Fibroblast of skin of right biceps (primary cell): ENCODE measurements around the gene COX20.

ENCODE experiments used
- DNase-seq: peaks from one replicate; pipeline ENCODE4 v3.0.0-alpha.2; 2013

The COX20 gene

DNA sequence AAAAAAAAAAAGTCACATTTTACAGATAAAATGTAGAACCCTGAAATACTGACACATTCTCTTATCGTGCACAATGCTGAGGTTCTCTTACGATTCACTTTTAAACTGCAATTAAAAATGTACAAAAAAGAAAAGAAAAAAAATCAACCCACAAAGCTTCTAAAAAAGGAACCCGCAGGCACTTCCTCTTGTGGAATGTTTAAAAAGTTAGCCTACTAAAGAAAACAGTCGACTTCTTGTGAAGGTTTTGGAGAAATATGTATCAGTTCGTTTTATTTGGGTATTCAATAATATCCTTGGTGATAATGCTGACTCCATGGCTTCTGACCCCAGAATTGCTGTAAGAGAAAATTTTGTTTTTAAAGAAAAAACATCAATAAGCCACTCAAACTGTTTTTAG is 18.7 kb downstream of the COX20 start:
- DNase-seq, result no peak

DNA sequence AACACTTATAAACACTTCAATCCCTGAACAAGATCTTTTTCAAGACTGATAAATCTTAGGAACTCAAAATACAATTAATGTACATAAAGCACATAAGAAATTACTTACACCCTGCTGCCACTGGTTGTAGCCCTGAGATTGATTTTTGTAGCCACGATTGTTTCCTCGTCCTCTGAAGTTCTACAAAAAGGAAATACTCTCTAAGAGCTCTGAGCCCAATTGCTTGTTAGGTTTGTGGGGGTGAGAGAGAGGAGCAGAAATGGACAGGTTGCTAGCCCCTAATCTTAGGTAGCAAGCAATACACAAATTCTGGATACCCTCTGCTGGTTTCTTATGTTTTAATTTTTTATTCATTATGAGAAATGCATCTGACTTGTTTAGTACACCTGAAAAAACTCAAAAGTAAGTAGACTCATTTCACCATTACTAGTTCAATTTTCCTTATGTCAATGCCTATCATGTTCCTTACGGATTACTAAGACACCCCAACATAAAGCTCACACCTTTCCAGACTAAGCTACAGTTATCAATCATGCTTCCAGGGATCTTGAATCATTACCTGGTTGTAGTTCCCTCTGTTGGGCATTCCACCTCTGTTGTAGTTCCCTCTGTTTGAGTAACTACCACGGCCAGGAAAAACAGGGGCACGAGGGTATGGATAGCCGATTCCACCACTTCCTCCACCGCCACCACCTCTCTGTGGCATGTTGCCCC is 19.6 kb downstream of the COX20 start:
- DNase-seq, result no peak

DNA sequence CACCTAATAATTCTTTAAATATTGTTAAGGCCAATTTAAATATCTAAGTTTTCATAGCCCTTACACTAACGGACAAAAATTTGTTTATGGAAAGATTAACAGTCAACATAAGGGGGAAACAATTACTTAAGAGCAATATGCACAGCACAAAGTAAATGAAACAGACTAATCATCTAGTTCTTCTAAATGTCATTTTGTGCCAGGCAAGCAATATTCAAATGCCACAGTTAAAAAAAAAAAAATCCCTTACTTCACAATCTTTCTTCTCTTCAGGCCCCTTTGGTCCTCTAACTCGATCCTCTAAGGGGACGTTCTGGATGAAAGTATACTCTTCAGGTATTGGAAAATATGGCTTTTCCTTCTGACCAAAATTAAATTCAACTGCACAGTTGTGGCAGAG is 22.3 kb downstream of the COX20 start:
- no peak for DNase-seq

DNA sequence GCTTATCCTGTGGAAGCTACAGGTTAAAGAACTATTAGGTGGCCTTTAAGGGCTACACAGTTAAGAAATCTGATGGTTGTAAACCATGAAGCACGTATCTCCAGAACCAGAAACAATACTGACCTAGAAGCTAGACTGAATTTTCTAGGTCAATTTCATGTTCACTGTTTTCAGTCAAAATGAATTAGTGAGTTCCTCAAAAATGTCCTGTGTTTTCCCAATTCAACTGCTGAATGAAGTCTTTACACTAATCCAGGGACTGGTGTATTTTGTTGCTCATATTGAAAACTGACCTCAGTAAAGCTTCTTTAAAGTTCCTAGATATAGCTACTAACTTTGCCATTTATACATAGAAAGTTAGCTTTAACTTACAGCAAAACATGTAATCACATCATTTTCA is 22.9 kb downstream of the COX20 start:
- DNase-seq, result no peak

DNA sequence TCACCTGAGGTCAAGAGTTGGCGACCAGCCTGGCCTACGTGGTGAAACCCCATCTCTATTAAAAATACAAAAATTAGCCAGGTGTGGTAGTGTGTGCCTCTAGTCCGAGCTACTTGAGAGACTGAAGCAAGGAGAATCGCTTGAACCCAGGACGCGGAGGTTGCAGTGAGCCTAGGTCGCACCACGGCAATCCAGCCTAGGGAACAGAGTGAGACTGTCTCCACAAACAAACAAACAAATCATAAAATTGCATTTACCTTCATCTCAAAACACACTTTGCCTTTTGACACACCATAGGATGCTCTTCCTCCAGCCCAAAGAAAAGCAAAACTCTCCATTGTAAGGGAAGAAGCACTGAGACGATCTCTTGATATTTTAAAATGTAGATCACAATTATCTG is 24.6 kb downstream of the COX20 start:
- no peak for DNase-seq

DNA sequence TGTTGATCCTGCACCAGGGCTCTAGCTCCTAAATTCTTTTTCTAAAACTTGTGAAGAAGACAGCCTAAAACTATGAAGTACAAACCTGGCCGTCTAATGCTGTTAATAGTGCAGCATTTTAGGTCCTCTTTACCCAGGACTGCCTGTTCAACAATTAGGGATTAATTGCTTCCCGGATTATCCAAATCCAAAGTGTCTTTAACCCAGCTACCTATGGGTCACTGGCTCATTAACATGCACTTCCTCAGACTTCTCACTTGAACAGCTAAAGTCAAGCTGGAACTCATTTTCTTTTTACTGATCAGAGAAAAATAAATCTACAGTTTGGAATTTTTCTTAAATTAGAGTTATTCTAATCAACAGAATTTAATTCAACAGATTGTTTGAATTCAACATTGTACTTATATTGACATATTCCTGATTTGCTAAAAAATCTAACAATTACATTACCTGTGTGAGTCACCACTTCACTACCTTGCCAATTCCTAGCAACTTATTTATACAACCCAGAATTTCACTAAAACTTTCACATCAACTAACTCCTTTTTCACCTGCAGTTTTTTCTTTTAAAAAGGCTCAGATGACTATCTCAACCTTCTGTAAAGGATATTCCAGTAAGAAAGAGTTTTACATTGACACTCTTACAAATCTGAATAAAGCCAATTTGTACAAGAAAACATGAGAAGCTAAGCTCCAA is 25.6 kb downstream of the COX20 start:
- no peak for DNase-seq

DNA sequence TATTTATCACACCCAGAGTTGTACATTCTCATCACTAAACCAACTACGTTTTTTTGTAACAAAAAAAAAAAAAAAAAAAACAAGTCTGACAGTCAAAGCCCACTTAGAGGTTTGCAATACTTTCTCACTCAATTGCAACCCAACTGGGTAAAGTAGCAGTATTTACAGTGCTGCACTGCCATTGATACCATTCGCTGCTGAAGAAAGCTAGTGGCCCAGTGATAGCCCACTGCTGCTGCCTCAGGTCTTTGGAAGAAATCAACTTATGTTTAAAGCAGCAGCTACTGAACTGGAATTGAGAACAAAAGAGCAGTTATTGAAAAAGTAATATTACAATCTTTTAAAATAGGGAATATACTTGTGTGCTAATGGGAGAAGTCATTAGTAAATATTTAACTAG is 26.2 kb downstream of the COX20 start:
- DNase-seq, result no peak

DNA sequence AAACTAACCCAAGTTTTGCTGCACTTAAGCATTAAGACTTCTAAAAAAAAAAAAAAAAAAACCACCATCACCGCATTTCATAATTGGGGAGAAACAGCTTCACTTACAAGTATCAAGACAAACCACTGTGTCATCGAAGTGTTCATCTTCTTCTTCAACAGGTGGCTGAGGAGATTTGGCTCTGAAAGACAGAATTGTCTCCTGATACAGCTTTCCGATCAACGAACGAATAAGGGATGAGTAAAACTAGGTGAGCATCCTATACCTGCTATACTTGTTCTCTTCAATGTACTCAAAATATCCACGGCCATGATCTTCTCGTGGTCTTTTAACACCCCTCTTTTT is 26.9 kb downstream of the COX20 start:
- no peak for DNase-seq

DNA sequence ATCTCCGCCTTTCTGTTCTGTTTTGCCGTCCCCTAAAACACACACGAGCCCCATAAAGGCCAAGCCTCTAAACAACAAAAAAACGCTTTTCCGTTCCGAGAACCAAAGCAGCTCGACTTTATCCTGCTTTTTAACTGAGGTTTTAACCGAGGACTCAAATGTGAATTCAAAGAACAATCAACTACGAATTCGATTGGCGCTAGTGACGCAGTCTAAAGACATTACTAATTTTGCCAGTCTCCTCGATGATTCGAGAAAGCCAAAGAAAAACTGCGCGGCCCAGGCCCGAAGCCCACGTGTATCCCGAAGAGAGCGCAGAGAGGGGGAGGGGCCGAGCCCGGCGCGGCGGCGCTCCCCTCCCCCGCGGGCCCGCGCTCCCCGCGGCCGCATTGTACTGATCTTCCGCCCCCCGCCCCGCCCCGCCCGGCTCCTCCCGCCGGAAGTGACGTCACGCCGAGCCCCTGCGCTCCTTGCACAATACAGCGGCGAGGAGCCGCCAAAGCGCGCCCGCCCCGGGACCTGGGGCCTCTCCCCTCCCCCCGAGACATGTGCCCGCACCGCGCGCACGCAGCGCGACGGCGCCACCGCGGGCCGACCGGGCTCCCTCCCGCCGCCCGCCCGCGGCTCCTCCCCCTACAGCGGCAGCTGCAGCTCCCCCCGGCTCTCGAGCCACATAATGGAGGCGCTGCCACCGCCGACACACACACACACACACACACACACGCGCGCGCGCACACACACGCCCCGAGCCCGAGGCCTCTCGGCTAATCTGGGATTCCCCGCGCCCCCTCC is 27.4 kb downstream of the COX20 start:
- peak; percentile 96 for DNase-seq

DNA sequence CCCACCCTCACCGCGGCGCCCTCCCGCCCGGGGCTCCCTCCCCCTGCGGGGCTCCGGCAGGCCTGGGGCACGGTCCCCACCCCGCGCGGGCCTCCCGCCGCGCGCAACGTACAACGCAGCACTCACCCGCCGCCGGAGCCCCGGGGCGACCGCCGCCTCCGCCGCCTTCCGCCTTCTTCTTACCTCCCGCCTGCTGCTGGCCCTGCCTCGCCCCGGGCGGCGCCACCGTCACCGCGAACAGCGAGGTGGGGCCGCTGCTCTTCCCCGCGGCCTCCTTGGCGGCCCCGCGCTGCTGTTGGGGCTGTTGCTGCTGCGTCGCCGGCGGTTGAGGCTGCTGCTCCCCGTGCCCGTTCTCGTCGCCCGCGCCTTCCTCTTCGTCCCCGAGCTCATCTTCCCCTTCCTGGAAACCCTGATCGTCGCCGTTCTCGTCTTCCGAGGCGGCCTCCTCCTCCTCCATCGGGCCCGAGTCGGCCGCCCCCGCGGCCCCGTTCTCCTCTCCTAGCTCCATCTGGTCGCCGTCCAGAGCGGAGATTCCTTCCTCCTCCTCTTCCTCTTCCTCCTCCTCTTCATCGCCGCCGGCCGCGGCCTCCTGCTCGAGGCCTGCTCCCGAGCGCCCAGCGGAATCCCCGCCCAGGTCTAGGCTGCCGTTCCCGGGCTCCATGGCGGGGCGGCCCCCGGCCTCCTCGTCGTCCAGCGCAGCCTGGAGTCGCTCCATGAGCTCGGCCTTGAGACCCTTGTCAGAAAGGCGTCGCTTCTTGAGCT is 28.2 kb downstream of the COX20 start:
- no peak for DNase-seq

DNA sequence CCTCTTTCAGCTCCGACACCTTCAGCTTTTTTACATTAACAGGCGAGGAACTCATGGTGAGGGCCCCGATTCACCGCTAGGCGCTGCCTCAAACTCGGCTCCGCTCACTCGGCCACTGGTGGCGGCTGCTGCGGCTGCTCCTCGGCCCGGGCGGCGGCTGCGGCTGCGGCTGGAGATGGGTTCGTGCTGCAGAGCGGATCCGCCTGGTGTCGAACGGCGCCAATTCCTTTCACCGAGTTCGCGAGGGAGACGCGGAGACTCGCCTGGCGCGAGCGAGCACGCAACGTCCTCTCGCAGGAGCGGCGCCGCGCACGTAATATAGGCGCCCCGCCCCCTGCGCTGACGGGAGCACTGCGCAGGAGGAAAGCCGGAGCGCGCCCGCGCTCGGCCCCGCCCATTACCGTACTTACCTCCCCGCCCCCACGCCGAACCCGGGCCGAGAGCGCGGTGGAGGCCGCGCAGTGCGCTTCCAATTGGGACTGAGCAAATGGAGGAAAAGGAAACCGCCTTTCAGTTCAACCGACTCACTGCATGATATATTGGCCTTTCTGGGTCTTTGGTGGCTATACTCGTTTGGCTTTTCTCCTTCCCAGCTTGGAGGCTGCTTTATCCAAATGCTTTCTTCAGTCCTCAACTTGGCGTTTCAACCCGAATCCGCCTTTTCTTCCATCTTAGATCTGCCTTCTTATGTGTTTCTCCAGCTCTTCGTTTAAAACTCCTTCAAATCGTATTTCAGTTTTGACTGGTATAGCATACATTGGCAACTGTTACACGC is 29.0 kb downstream of the COX20 start, which contains the start of gene HNRNPU:
Gene HNRNPU, minus strand, starts transcription at position 291 of the 775 bp plus-strand sequence. Its CDS starts 236 bp downstream, at position 55.
- peak; percentile 98 for DNase-seq

DNA sequence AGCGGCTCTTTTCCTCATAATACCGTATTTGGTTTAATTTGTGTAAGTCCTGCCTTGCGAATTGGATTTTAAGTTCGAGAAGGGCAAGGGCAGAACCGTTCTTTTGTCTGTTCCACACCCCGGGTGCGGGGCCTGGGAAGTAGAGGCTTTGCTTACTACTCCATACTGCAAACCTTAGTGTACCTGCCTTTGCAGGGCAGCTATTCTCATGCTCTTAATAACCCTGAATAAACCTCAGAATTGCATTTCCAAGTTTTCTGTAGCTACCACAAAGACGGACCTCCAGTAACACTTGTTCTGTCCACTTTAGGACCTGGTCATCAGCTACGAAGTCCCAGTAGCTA is 29.5 kb downstream of the COX20 start:
- peak; percentile 45 for DNase-seq

DNA sequence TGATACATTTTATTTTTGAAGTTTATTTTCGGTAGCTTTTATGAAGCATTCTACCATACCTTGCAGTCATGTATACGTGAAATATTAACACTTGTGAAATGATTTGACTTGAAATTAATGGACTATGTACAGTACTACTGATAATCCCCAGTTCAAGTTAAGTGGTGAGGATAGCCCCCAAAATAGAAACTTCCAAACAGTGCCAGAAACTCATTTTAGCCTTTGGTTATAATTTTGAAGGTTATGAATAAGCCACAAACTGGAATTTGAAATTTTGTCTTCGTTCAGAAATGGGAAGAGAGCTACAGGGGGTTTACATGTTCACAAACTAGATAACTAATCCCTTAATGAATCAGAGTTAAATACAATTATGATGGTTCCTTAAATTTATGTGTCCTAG is 30.4 kb downstream of the COX20 start:
- DNase-seq, result no peak

DNA sequence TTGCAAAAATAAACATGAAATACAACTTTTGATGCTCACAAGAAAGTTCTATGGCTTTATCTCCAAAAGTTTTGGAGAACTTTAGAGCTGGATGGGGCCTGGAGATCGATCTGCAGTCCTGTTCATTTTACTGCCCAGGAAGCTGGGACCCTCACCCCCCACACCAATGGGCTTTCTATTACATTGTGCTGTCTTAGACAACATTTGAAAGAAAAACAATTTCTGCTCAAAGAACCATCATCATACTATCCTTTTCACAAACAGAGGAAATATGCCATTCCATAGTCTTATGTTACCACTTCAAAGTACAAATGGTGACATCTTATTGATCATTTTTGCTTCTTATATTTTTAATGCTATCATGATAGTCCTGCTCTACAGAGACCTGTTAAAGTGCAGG is 30.9 kb downstream of the COX20 start:
- DNase-seq, result no peak

DNA sequence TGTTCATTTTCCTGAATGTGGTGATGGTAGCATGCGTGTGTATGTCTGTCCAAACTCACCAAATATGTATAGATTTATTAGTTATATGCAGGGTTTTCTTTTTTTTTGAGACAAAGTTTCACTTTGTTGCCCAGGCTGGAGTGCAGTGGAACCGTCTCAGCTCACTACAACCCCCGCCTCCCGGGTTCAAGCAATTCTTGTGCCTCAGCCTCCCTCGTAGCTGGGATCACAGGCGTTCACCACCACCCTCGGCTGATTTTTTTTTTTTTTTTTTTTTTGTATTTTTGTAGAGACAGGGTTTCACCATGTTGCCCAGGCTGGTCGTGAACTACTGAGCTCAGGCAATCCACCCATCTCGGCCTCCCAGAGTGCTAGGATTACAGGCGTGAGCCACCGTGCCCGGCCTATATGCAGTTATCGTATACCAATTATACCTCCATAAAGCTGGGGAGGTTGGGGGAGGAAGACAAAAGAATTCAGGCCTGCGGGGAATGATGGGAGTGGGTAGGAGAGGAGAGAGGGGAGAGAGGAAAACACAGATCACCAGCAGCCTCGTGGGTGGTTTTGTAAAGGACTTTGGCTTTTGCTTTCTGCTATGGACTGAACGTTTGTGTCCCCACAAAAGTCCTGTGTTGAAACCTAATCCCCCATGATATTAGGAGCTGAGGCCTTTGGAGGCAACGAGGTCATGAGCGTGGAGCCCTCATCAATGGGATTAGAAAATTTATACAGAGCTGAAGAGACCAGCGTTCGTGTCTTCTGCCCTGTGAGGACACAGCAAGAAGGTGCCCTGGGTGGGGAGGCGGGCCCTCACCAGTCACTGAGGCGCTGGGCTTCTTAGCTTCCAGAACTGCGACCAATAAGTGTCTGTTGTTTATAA is 33.3 kb downstream of the COX20 start:
- no peak for DNase-seq

DNA sequence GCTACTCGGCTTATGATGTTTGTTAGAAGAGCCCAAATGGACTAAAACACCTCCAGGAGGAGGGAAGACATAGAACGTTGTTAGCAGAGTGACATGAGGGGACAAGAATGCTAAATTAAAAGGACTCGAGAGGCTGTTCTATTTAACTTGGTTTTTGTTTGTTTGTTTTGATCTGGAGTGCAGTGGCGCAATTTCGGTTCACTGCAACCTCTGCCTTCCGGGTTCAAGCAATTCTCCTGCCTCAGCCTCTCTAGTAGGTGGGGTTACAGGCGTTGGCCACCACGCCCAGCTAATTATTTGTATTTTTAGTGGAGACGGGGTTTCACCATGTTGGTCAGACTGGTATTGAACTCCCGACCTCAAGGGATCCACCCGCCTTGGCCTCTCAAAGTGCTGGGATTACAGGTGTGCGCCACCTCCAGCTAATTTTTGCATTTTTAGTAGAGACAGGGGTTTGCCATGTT is 33.9 kb downstream of the COX20 start:
- DNase-seq, result no peak

DNA sequence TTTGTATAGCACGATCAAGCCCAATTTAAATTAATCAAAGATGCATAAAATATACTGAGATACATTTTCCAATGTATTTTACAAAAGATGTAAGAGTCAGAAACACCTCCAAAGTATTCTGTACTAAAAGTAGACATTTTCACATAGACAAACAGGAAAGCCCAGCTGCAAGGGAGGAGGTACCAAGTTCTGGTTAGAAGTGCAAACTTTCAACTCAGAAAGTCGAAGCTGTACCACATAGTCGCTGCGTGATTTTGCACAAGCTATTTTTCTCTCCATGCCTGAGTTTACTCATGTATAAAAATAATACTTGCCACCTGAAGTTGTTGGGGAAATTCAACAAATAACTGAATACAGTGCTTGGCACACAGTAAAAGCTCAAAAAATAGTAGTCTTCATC is 34.5 kb downstream of the COX20 start:
- no peak for DNase-seq

DNA sequence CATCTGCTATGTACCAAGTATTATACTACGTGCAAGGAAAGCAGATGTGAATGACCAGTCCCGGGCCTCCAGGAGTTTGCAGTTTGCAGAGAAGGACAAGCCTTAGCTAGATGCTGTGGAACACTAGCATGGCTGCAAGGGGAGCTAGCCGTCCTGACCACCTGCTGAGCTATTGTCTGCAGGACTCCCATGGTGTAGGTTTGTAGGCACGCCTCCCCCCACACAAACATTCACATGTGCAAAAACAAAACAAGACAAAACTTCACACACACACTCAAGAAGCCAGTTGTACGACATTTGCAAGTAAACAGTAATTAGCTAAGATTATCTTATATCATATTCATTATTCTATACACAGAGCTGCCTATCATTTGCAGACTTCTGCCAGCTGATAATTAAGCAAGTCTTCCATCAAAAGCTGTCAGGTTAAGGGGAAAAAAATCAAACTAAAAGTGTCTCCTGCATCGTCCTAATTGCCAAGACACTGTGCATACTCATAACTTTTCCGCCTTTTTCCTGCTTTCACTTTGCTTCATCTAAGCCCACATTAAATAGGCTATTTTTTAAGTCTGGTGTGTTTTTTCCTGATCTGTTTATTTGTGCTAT is 39.6 kb downstream of the COX20 start:
- DNase-seq, result no peak

DNA sequence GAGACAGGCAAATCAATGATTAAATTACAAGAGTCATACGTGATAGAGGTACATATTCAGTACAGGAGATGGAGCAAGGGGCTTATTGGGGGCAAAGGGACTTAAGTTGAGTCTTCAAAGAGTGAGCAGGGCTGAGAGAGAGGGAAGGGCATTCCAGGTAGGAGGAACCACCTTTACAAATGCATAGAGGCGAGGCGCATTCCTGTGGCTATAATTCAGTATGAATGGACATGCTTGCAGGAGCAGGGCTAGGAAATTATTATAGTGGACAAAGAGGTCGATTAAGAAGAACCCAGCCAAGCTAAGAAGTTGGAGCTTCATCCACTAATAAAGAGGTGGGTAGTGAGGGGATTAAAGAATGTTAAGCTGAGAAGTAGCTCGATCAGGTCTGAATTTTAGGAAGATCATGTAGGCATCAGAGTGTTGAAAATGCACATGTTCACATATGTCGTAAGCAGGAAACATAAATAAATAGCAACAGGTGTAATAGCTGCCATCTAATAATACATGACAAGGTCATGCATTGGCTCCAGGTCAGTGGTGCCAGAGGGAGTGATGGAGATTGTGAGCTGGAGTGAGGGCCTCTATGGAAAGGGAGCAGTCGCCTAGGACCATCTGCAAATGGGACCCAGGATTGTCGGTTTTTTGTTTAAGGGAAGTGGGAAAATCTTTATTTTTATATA is 40.9 kb downstream of the COX20 start:
- no peak for DNase-seq

DNA sequence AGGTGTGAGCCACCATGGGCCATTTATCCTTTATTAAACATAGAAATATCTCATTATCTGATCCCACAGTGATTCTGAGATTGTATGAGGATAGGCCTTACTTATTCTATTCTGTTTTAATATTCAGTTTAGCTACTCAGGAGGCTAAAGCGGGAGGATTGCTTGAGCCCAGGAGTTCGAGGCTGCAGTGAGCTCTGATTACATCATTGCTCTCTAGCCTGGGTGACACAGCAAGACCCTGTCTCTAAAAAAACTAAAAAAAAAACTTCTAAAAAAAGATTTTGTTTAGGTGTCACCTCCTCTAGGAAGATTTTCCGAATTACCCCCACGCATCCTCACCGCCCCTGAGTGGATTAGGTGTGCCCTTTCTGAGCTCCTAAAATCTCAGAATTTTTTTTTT is 43.2 kb downstream of the COX20 start:
- DNase-seq, result no peak
